GM12878 (cell line): ENCODE data around the gene CDC34.

Experiments used
- ASH2L ChIP-seq: fragments of 300-600, 200-600 bp; sonication (generic); IDR thresholded peaks from 2 replicates; pipeline ENCODE4 v1.6.1; 2017; ENCODE audit warnings: low read depth, mild to moderate bottlenecking, borderline replicate concordance
- BRCA1 ChIP-seq: IDR thresholded peaks from 2 replicates; pipeline ENCODE4 v1.6.1; 2011; ENCODE audit warnings: low read depth, low read length, improper control_type of control experiment
- FOXM1 ChIP-seq: IDR thresholded peaks from 2 replicates; pipeline ENCODE4 v1.6.1; 2012; ENCODE audit warnings: low read depth, mild to moderate bottlenecking, inconsistent platforms, low read length, moderate library complexity
- MYC ChIP-seq: IDR thresholded peaks from 2 replicates; pipeline ENCODE4 v1.6.1; 2011; ENCODE audit warnings: mild to moderate bottlenecking, low read length, moderate library complexity, inconsistent platforms; ENCODE audit not compliant: insufficient read depth, insufficient replicate concordance, insufficient read length, severe bottlenecking
- SMAD1 ChIP-seq: fragments of 450-650 bp; IDR thresholded peaks from 2 replicates; pipeline ENCODE4 v1.6.1; 2018; ENCODE audit warnings: mild to moderate bottlenecking, low read depth; ENCODE audit not compliant: partially characterized antibody
- SRF ChIP-seq, 2 experiments: IDR thresholded peaks; 2 replicates each; pipeline ENCODE4 v1.6.1; 2011; ENCODE audit warnings: low read depth in 2 of 2, low read length in 2 of 2, mild to moderate bottlenecking in 1 of 2, moderate library complexity in 1 of 2
- TAF1 ChIP-seq: IDR thresholded peaks from 2 replicates; pipeline ENCODE4 v1.6.1; 2011; ENCODE audit warnings: mild to moderate bottlenecking, low read depth, low read length, borderline replicate concordance
- TBL1XR1 ChIP-seq: IDR thresholded peaks from 2 replicates; pipeline ENCODE4 v1.6.1; 2012; ENCODE audit warnings: low read depth, low read length, improper control_type of control experiment
- TCF3 ChIP-seq: IDR thresholded peaks from 2 replicates; pipeline ENCODE4 v1.6.1; 2012; ENCODE audit warnings: low read depth, mild to moderate bottlenecking, low read length, borderline replicate concordance; ENCODE audit not compliant: insufficient read depth
- TF ChIP-seq, protein P1 (sequence below), 3 experiments: IDR thresholded peaks in 2 of 3; conservative IDR thresholded peaks in 1 of 3; 2 replicates each; pipeline ENCODE4 v1.5.1; 2011; ENCODE audit warnings: low read depth in 3 of 3, low read length in 3 of 3, mild to moderate bottlenecking in 3 of 3, control low read depth in 2 of 3, moderate library complexity in 2 of 3, inconsistent platforms in 1 of 3, mixed read lengths in 1 of 3; ENCODE audit not compliant: control insufficient read depth in 2 of 3, insufficient read depth in 1 of 3; ENCODE audit errors: extremely low read depth in 1 of 3
- TF ChIP-seq, protein P2 (sequence below): IDR thresholded peaks from 2 replicates; pipeline ENCODE4 v1.6.1; 2012; ENCODE audit warnings: low read depth, low read length, improper control_type of control experiment
- TF ChIP-seq, protein P3 (sequence below): IDR thresholded peaks from 2 replicates; pipeline ENCODE4 v1.6.1; 2011; ENCODE audit warnings: low read depth, low read length, improper control_type of control experiment, borderline replicate concordance

DNA sequence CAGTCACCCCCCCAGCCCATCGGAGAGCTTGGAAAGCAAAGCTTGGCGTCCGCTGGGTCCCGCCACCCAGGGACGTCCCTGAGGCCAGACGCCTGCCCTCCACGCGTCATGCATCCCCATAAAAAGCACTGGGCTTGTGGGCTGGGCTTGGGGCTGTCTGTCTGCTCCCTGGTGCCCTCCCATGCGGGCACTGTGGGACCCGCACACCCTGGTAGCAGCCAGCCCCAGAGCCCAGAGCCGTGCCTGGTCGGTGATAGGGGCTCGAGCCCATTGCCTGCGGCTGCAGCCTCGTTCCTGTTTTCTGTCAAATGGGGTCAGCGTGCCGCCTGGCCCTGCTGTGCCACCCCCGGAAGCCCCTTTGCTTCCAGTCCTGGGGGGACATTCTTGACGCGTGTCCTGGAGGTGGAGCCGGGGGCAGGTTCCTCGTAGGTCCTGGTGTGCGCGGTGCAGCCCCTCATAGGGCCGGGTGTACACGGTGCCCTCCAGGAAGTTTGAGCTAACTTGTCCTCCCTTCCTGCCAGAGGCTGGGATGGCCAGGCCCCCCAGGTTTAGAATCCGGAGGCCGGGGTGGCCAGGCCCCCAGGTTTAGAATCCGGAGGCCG, 8.0 kb downstream of the CDC34 start:
- TF ChIP-seq, protein P1, sequence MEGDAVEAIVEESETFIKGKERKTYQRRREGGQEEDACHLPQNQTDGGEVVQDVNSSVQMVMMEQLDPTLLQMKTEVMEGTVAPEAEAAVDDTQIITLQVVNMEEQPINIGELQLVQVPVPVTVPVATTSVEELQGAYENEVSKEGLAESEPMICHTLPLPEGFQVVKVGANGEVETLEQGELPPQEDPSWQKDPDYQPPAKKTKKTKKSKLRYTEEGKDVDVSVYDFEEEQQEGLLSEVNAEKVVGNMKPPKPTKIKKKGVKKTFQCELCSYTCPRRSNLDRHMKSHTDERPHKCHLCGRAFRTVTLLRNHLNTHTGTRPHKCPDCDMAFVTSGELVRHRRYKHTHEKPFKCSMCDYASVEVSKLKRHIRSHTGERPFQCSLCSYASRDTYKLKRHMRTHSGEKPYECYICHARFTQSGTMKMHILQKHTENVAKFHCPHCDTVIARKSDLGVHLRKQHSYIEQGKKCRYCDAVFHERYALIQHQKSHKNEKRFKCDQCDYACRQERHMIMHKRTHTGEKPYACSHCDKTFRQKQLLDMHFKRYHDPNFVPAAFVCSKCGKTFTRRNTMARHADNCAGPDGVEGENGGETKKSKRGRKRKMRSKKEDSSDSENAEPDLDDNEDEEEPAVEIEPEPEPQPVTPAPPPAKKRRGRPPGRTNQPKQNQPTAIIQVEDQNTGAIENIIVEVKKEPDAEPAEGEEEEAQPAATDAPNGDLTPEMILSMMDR (IDR thresholded peaks at IDR 0.05 in 2 of 3, conservative IDR thresholded peaks at IDR 0.05 in 1 of 3; ENCODE audit: control insufficient read depth in 2 of 3, extremely low read depth in 1 of 3, insufficient read depth in 1 of 3, low read depth in 3 of 3, low read length in 3 of 3): no peak
- TF ChIP-seq MYC: no peak
- TF ChIP-seq FOXM1: no peak
- no peak for TF ChIP-seq TAF1
- no peak for TF ChIP-seq SRF (IDR thresholded peaks at IDR 0.05; ENCODE audit: low read depth in 2 of 2, low read length in 2 of 2)
- TF ChIP-seq, protein P2, sequence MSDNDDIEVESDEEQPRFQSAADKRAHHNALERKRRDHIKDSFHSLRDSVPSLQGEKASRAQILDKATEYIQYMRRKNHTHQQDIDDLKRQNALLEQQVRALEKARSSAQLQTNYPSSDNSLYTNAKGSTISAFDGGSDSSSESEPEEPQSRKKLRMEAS: no peak
- no peak for TF ChIP-seq BRCA1
- TF ChIP-seq TCF3: no peak
- TF ChIP-seq, protein P3, sequence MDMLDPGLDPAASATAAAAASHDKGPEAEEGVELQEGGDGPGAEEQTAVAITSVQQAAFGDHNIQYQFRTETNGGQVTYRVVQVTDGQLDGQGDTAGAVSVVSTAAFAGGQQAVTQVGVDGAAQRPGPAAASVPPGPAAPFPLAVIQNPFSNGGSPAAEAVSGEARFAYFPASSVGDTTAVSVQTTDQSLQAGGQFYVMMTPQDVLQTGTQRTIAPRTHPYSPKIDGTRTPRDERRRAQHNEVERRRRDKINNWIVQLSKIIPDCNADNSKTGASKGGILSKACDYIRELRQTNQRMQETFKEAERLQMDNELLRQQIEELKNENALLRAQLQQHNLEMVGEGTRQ: no peak
- TF ChIP-seq SMAD1: no peak
- TF ChIP-seq ASH2L: no peak
- no peak for TF ChIP-seq TBL1XR1
